HG03095 (cell line): ENCODE results near the gene RNF38.
"Not testable (repeated sequence)": the region's sequence is repeated elsewhere in the genome, so short reads cannot be mapped to it uniquely, and the experiment has no call there.

Experiments
- ATAC-seq: cut with Tn5 transposase; IDR thresholded peaks from one replicate; pipeline ENCODE4 v1.9.1; 2021; ENCODE audit warnings: moderate library complexity; ENCODE audit not compliant: unreplicated experiment

Gene RNF38

GRCh38 chr9:36297798-36298197 is 102.3 kb downstream of the RNF38 start:
- no peak for ATAC-seq

- not testable (repeated sequence) for ATAC-seq
Measured at GRCh38 chr9:36294996-36295395, 105.1 kb downstream of the RNF38 start.

GRCh38 chr9:36293918-36294317 is 106.2 kb downstream of the RNF38 start:
- no peak for ATAC-seq

GRCh38 chr9:36293171-36293570 is 106.9 kb downstream of the RNF38 start:
- ATAC-seq = no peak

GRCh38 chr9:36292641-36293040 is 107.4 kb downstream of the RNF38 start:
- ATAC-seq = no peak

GRCh38 chr9:36290996-36291395 is 109.1 kb downstream of the RNF38 start:
- no peak for ATAC-seq

GRCh38 chr9:36289836-36290435 is 110.1 kb downstream of the RNF38 start:
- no peak for ATAC-seq

GRCh38 chr9:36288070-36288469 is 112.0 kb downstream of the RNF38 start:
- no peak for ATAC-seq
